K562 (cell line): ENCODE data around the gene VHLL. TPM values are rescaled to one million over a fixed set of nuclear protein-coding genes. Genes with fewer than 3 reads are reported as not detected.

Experiments
- ATAC-seq: fragments of 200-7000 bp; cut with Tn5 transposase; 3 replicates; pipeline ENCODE4 v1.9.1; 2020; ENCODE audit warnings: moderate library complexity
- BruUV-seq: library from RNA; stranded (reverse); fragments of 400-500 nt; replicated peaks from 2 replicates; lab custom pipeline; 2021; lab: Mats Ljungman, UMichigan
- CTCF ChIA-PET: fragments of 300-600 bp; formaldehyde crosslinking; extraction: SDS; loops from one replicate; lab custom pipeline; 2021; ENCODE audit warnings: low intra/inter-chr PET ratio; lab: Yijun Ruan, JAX
- POLR2A ChIA-PET: fragments of 300-600, 350-650 bp; sonication (Branson Sonifier 250); formaldehyde crosslinking; extraction: SDS; loops from one replicate; lab custom pipeline; 2021; ENCODE audit warnings: antibody characterized with exemption, inconsistent platforms; lab: Yijun Ruan, JAX
- DNase-seq, 4 experiments: peaks; one replicate each; pipeline versions ENCODE4 v3.0.0 to v3.0.0-alpha.2; 2011 to 2018; ENCODE audit warnings: low spot score in 3 of 4, mixed read lengths in 3 of 4; ENCODE audit errors: extremely low read depth in 1 of 4
- FAIRE-seq: peaks from 2 replicates; lab custom pipeline; 2011; peaks lifted over from hg19 to GRCh38; lab: Jason Lieb, UNC
- H2AFZ ChIP-seq: 2 replicates; pipeline ENCODE4 v1.6.0; 2011; ENCODE audit warnings: low read depth, low read length, control low read depth, inconsistent platforms
- H3K27ac ChIP-seq: fragments of 200-600 bp; 3 replicates; pipeline ENCODE4 v1.8.0; 2011; ENCODE audit warnings: low read depth, mild to moderate bottlenecking, control low read depth, inconsistent platforms, low read length, moderate library complexity, mixed read lengths; ENCODE audit errors: extremely low read depth
- H3K27me3 ChIP-seq, 2 experiments: fragments of 300-600 bp in 1 of 2; 2 replicates in 1 of 2; 3 replicates in 1 of 2; pipeline versions ENCODE4 v1.6.0 to v1.8.0; 2011; ENCODE audit warnings: inconsistent platforms in 2 of 2, low read length in 2 of 2, mild to moderate bottlenecking in 1 of 2, mixed read lengths in 1 of 2, moderate library complexity in 1 of 2; ENCODE audit not compliant: control insufficient read depth in 2 of 2, insufficient read depth in 2 of 2
- H3K36me3 ChIP-seq: fragments of 300-600 bp; 3 replicates; pipeline ENCODE4 v1.8.0; 2011; ENCODE audit warnings: mild to moderate bottlenecking, low read length, inconsistent platforms; ENCODE audit not compliant: control insufficient read depth, insufficient read depth
- H3K4me1 ChIP-seq, 2 experiments: fragments of 200-600 bp in 1 of 2; replicated peaks in 1 of 2; 2 replicates in 1 of 2; 3 replicates in 1 of 2; pipeline versions ENCODE4 v1.5.1 to v1.8.0; 2011; ENCODE audit warnings: inconsistent platforms in 2 of 2, low read length in 2 of 2, mild to moderate bottlenecking in 1 of 2, mixed read lengths in 1 of 2, moderate library complexity in 1 of 2; ENCODE audit not compliant: control insufficient read depth in 2 of 2, insufficient read depth in 2 of 2
- H3K4me2 ChIP-seq: 2 replicates; pipeline ENCODE4 v1.6.1; 2011; ENCODE audit warnings: low read length, control low read depth, inconsistent platforms, mixed read lengths; ENCODE audit not compliant: insufficient read depth
- H3K4me3 ChIP-seq: fragments of 200-600 bp; sonication (generic), shearing (Covaris generic); 2 replicates; pipeline ENCODE4 v1.5.1; 2016; ENCODE audit warnings: control low read depth, inconsistent platforms
- H3K79me2 ChIP-seq: fragments of 200-600 bp; 3 replicates; pipeline ENCODE4 v1.8.0; 2011; ENCODE audit warnings: low read length, inconsistent platforms; ENCODE audit not compliant: control insufficient read depth, insufficient read depth
- H3K9ac ChIP-seq, 2 experiments: 2 replicates each; pipeline versions ENCODE4 v1.6.0 to v1.6.1; 2011; ENCODE audit warnings: low read depth in 2 of 2, low read length in 2 of 2, control low read depth in 1 of 2, inconsistent platforms in 1 of 2, mild to moderate bottlenecking in 1 of 2, mixed read lengths in 1 of 2; ENCODE audit not compliant: insufficient read depth in 1 of 2
- H3K9me1 ChIP-seq: one replicate; pipeline ENCODE4 v1.6.0; 2011; ENCODE audit warnings: inconsistent platforms, mild to moderate bottlenecking, low read length, moderate library complexity; ENCODE audit not compliant: control insufficient read depth, insufficient read depth
- H3K9me3 ChIP-seq: replicated peaks from 2 replicates; pipeline ENCODE4 v1.5.1; 2011; ENCODE audit warnings: low read depth, low read length, inconsistent platforms; ENCODE audit not compliant: control insufficient read depth, insufficient read depth
- H4K20me1 ChIP-seq: replicated peaks from 2 replicates; pipeline ENCODE4 v1.6.1; 2011; ENCODE audit warnings: low read length, inconsistent platforms, mixed read lengths; ENCODE audit not compliant: control insufficient read depth, insufficient read depth
- ARID2 ChIP-seq: fragments of 450-650 bp; IDR thresholded peaks from 2 replicates; pipeline ENCODE4 v1.6.1; 2017; ENCODE audit warnings: antibody characterized with exemption, mild to moderate bottlenecking
- BCL6 ChIP-seq: fragments of 250-450 bp; sonication (Bioruptor Pico); IDR thresholded peaks from 2 replicates; pipeline ENCODE4 v1.4.0; 2020
- BHLHE40 ChIP-seq: IDR thresholded peaks from 2 replicates; pipeline ENCODE4 v1.6.1; 2011; ENCODE audit warnings: low read length, improper control_type of control experiment
- CUX1 ChIP-seq: fragments of 200-800 bp; sonication (Bioruptor generic); IDR thresholded peaks from 2 replicates; pipeline ENCODE4 v1.6.1; 2016; ENCODE audit warnings: missing genetic modification characterization, missing compliant biosample characterization
- GABPA ChIP-seq: fragments of 200-800 bp; sonication (Bioruptor generic); conservative IDR thresholded peaks from 2 replicates; pipeline ENCODE4 v1.6.1; 2016; ENCODE audit warnings: low read depth, missing genetic modification characterization, missing compliant biosample characterization
- IRF2 ChIP-seq: sonication (generic); formaldehyde crosslinking; IDR thresholded peaks from 2 replicates; pipeline ENCODE4 v1.8.1; 2022; ENCODE audit warnings: mild to moderate bottlenecking, missing genetic modification reagents
- MBD1 ChIP-seq: fragments of 250-450 bp; sonication (Bioruptor Pico); IDR thresholded peaks from 2 replicates; pipeline ENCODE4 v1.8.0; 2022; ENCODE audit warnings: inconsistent platforms
- NCOA4 ChIP-seq: fragments of 450-650 bp; IDR thresholded peaks from 2 replicates; pipeline ENCODE4 v1.6.1; 2018; ENCODE audit warnings: mild to moderate bottlenecking; ENCODE audit not compliant: partially characterized antibody
- PCBP2 ChIP-seq: fragments of 200-400 bp; formaldehyde crosslinking; IDR thresholded peaks from 2 replicates; pipeline ENCODE4 v1.6.1; 2018; ENCODE audit warnings: low read length, low read depth, mild to moderate bottlenecking, moderate library complexity; ENCODE audit not compliant: poor library complexity, severe bottlenecking
- PRDM10 ChIP-seq: fragments of 450-650 bp; IDR thresholded peaks from 2 replicates; pipeline ENCODE4 v1.6.1; 2018; ENCODE audit not compliant: partially characterized antibody
- SMARCB1 ChIP-seq: IDR thresholded peaks from 2 replicates; pipeline ENCODE4 v1.6.1; 2011; ENCODE audit warnings: improper control_type of control experiment, low read depth; ENCODE audit not compliant: insufficient read length
- TCF3 ChIP-seq: sonication (generic); formaldehyde crosslinking; IDR thresholded peaks from 2 replicates; pipeline ENCODE4 v1.4.0; 2020; ENCODE audit warnings: mild to moderate bottlenecking, missing genetic modification reagents
- ZEB2 ChIP-seq: fragments of 450-650 bp; IDR thresholded peaks from 2 replicates; pipeline ENCODE4 v1.6.1; 2016
- WGBS: fragments of 100-300 bp; shearing (Covaris generic); methylation state at CpG from one replicate; pipeline ENCODE4 v1.1.6; 2016; ENCODE audit warnings: low coverage, mixed read lengths; ENCODE audit not compliant: insufficient coverage; ENCODE audit errors: missing lambda C conversion rate; 5-methylcytosine and 5-hydroxymethylcytosine counted together
- in situ Hi-C: fragments of 300-500 bp; cut with MboI; formaldehyde crosslinking; loops from 4 replicates; pipeline ENCODE4 v1.15.0; 2018; ENCODE audit warnings: inconsistent platforms, mixed read lengths
- intact Hi-C: fragments of 100-400 bp; cut with micrococcal nuclease; formaldehyde crosslinking; loops from 2 replicates; pipeline ENCODE4 v1.14.2; 2022
- polyA plus RNA-seq, 8 experiments: library from polyadenylated mRNA; depleted of rRNA in 4 of 8; stranded (reverse) in 5 of 8; unstranded in 3 of 8; fragments of >200 nt; fragmentation: Nextera tagmentation in 2 of 8; fragmentation: Illumina TruSeq in 1 of 8; extraction: Ambion mirVana in 2 of 8; extraction: Trizol in 1 of 8; gene quantifications; 2 replicates each; pipeline versions ENCODE4 v1.2.1 to v1.2.3, GENCODE V29; 2011 to 2014; ENCODE audit warnings: inconsistent platforms in 1 of 8, missing spikeins in 1 of 8
- total RNA-seq, 7 experiments: library from RNA; depleted of rRNA in 6 of 7; stranded (reverse); fragments of >200 nt in 6 of 7; fragmentation: Illumina TruSeq in 2 of 7; extraction: Trizol in 2 of 7; gene quantifications; 2 replicates each; pipeline versions ENCODE4 v1.2.1 to v1.2.3, GENCODE V29; 2011 to 2021; ENCODE audit warnings: low replicate concordance in 1 of 7

Gene VHLL
- total and polyA plus RNA-seq, 9 of the 15 experiments (the other 6 are each of a cell fraction or from before 2014, with no cell fraction given) = not detected

GRCh38 chr1:156260896-156261295 is 38.2 kb downstream of the VHLL start:
- H3K27ac ChIP-seq = no peak overlapping the region
- DNase-seq (no peak), ATAC-seq (no peak), FAIRE-seq (no peak)
- H3K27me3 ChIP-seq = no peaks in the 10 kb centered on the region
- BruUV-seq = no TSS peak
- WGBS = 91% methylated on average over 2 of the region's 2 CpGs
- H3K9me1 ChIP-seq = no peaks in the 10 kb centered on the region
- H3K9me3 ChIP-seq = no peaks in the 10 kb centered on the region
- H3K4me3 ChIP-seq = no peak overlapping the region
- peak overlapping the region in 1 of 2 experiments; percentile 8; a peak in 1 of 4 replicates for H3K9ac ChIP-seq
- H2AFZ ChIP-seq = no peak overlapping the region
- H3K4me1 ChIP-seq = peaks cover 10 to 13% of the 10 kb centered on the region in 2 experiments; a peak in 4 of 5 replicates
- ChIA-PET CTCF (no interaction called here), POLR2A (interaction anchor here (1.1 to 1.5 kb wide), 5 partner anchors 10 to 29 kb away, joined by 3 to 5 read pairs (median 3); no protein-coding TSS in a partner anchor)
- peaks cover 90% of the 10 kb centered on the region for H3K36me3 ChIP-seq
- H3K4me2 ChIP-seq = no peak overlapping the region
- H3K79me2 ChIP-seq = no peaks in the 10 kb centered on the region
- no peaks in the 10 kb centered on the region for H4K20me1 ChIP-seq
- intact Hi-C loops (no loop called here), in situ Hi-C loops (no loop called here)
- TF ChIP-seq PRDM10 = no peak
- TF ChIP-seq MBD1 (CRISPR knock-in tag) = no peak
- no peak for TF ChIP-seq PCBP2
- no peak for TF ChIP-seq NCOA4
- TF ChIP-seq IRF2 = no peak
- TF ChIP-seq SMARCB1 = no peak
- TF ChIP-seq ZEB2 = no peak
- no peak for TF ChIP-seq CUX1 (CRISPR knock-in tag)
- no peak for TF ChIP-seq TCF3
- no peak for TF ChIP-seq ARID2
- no peak for TF ChIP-seq BCL6 (CRISPR knock-in tag)
- TF ChIP-seq GABPA = no peak
- TF ChIP-seq BHLHE40 = no peak
